Transverse colon (tissue), 4 donors: Measurements from ENCODE around the gene IGSF3.

Experiments
- CTCF ChIP-seq, 5 experiments: fragments of 200-600 bp in 3 of 5; fragments of 450-650 bp in 2 of 5; sonication (generic) in 3 of 5; IDR thresholded peaks; 1 replicate in 2 of 5; 2 replicates in 3 of 5; pipeline ENCODE4 v1.5.1; 2016 to 2017; ENCODE audit warnings: antibody characterized with exemption in 5 of 5, inconsistent platforms in 3 of 5, mild to moderate bottlenecking in 2 of 5, moderate library complexity in 1 of 5
- EP300 ChIP-seq: sonication (generic); formaldehyde crosslinking; IDR thresholded peaks from one replicate; pipeline ENCODE4 v1.6.1; 2017; ENCODE audit warnings: antibody characterized with exemption, low read depth
- POLR2A ChIP-seq: fragments of 450-650 bp; IDR thresholded peaks from one replicate; pipeline ENCODE4 v1.6.1; 2016; ENCODE audit warnings: antibody characterized with exemption, mild to moderate bottlenecking, moderate library complexity
- POLR2AphosphoS5 ChIP-seq, 3 donors: sonication (generic); formaldehyde crosslinking; IDR thresholded peaks; one replicate each; pipeline ENCODE4 v1.6.1; 2016; ENCODE audit warnings: antibody characterized with exemption in 3 of 3

GRCh38 chr1:116560704-116561490 is 106.6 kb downstream of the IGSF3 start:
- TF ChIP-seq CTCF (IDR thresholded peaks at IDR 0.05) (no peak), POLR2AphosphoS5 (IDR thresholded peaks at IDR 0.05) (no peak), POLR2A (no peak), EP300 (no peak)
